Heart right ventricle (tissue), 16 donors: Measurements from ENCODE around the gene ADTRP. TPM values are rescaled to one million over a fixed set of nuclear protein-coding genes. Genes with fewer than 3 reads are reported as not detected.

Experiments
- ATAC-seq, 8 donors: fragments of 200-7000 bp; cut with Tn5 transposase; one replicate each; pipeline ENCODE4 v1.9.1; 2020; ENCODE audit warnings: mild to moderate bottlenecking in 8 of 8, moderate library complexity in 8 of 8, moderate number of reproducible peaks in 1 of 8
- DNase-seq, 2 donors: peaks; one replicate each; pipeline ENCODE4 v3.0.0-alpha.2; 2020
- H3K27ac ChIP-seq, 10 donors: fragments of 200-600 bp; sonication (generic) in 2 of 10; one replicate each; pipeline versions ENCODE4 v1.5.0 to v1.8.0; 2020 to 2022; ENCODE audit warnings: mild to moderate bottlenecking in 3 of 10
- H3K27me3 ChIP-seq, 7 donors: fragments of 200-600 bp; one replicate each; pipeline ENCODE4 v1.8.0; 2021 to 2022; ENCODE audit warnings: mild to moderate bottlenecking in 2 of 7
- H3K36me3 ChIP-seq, 9 donors: fragments of 200-600 bp; sonication (generic) in 1 of 9; one replicate each; pipeline versions ENCODE4 v1.5.0 to v1.8.0; 2020 to 2022; ENCODE audit warnings: mild to moderate bottlenecking in 2 of 9
- H3K4me1 ChIP-seq, 9 donors: fragments of 200-600 bp; sonication (generic) in 1 of 9; one replicate each; pipeline versions ENCODE4 v1.5.0 to v1.8.0; 2020 to 2022; ENCODE audit warnings: mild to moderate bottlenecking in 4 of 9
- H3K4me3 ChIP-seq, 10 donors: fragments of 200-600 bp; sonication (generic) in 2 of 10; one replicate each; pipeline versions ENCODE4 v1.5.0 to v1.8.0; 2020 to 2022; ENCODE audit warnings: mild to moderate bottlenecking in 7 of 10, moderate library complexity in 2 of 10
- H3K9me3 ChIP-seq, 11 donors: fragments of 200-600 bp in 10 of 11; sonication (generic) in 2 of 11; one replicate each; pipeline versions ENCODE4 v1.5.0 to v1.8.0; 2013 to 2022; ENCODE audit warnings: mild to moderate bottlenecking in 2 of 11, control low read depth in 1 of 11, moderate library complexity in 1 of 11
- CTCF ChIP-seq, 9 donors: fragments of 200-600 bp; sonication (generic) in 2 of 9; IDR thresholded peaks; one replicate each; pipeline versions ENCODE4 v1.5.0 to v1.8.0; 2021 to 2022; ENCODE audit warnings: antibody characterized with exemption in 9 of 9, mild to moderate bottlenecking in 5 of 9, moderate library complexity in 1 of 9
- WGBS, 2 donors: extraction: QIAGEN DNeasy Blood & Tissue Kit; methylation state at CpG; one replicate each; pipeline ENCODE4 v1.1.7; 2013; ENCODE audit warnings: inconsistent platforms in 1 of 2; 5-methylcytosine and 5-hydroxymethylcytosine counted together
- intact Hi-C, 10 donors: fragments of 100-400 bp; cut with DNase I; formaldehyde crosslinking; loops; one replicate each; pipeline versions ENCODE4 v1.11.1 to v1.14.2; 2022
- polyA plus RNA-seq, 2 donors: library from polyadenylated mRNA; stranded (reverse); fragments of 200-250 nt; gene quantifications; one replicate each; pipeline ENCODE4 v1.2.3, GENCODE V29; 2013
- total RNA-seq, 10 donors: library from RNA; stranded (reverse); fragmentation: NEBNext Ultra II Directional in 3 of 10; extraction: Animal tissue kit (Norgen Biotek cat#: 25700) in 3 of 10; gene quantifications; one replicate each; pipeline versions ENCODE4 v1.2.1 to v1.2.4, GENCODE V29; 2021 to 2023
- donor health status: Arrhythmogenic right ventricular cardiomyopathy.
- donor health status: ischemic (EF 13 %, LVEDD 7.1; RV severe dilation, severe dysfunction).
- donor health status: healthy with polysubstance abuse.
- donor health status: DM: no; HTN: yes; CAD: no.
- donor health status: DM: no; HTN: no; CAD: no.
- donor health status: ischemic (EF 25% LVEDD 6.9; RV normal size, moderate dysfunction).
- donor health status: ischemic (EF 25% LVEDD 5.7; RV mildly dilated, moderate dysfunction).
- donor health status: healthy.
- donor health status: DM: yes; HTN: yes; CAD: no.
- donor health status: Ischemic cardiomyopathy.
- donor health status: ischemic (EF 35%, LVEDD 5.7; RV mildly dilated, moderate dysfunction).
- donor health status: nonischemic (EF 11% LVEDD 7.7; RV severe dilation, severe dysfunction).
- donor health status: DM: yes; HTN: yes; CAD: no.
- donor health status: PGD.
- donor health status: ischemic (EF 29% LVEDD 5.4; RV normal size, mild dysfunction).
- donor health status: nonischemic (EF 23%, LVEDD 6.1; RV moderate dilation, normal function).

ADTRP gene
- total and polyA plus RNA-seq, 12 donors = 0.14 to 0.37 (median 0.24) TPM; not detected in 9

DNA sequence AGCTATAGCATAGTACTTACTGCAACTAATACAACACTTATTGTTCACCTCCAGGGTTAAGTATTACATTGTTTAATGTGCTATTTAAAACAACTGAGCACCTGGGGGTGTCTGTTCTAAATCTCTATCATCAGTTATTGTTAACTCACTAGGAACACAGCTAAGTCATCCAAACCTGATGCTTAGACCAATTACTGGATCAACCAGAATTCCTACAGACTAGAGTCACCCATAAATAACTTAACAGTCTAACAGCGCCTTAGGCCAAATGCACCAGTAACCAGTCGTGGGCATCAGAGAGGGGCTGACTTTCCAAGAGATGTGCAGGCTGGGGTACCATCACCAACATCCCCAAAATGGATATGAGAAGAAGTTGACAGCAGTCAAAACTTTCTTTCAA, 110.7 kb downstream of the ADTRP start:
- ATAC-seq = no peak

DNA sequence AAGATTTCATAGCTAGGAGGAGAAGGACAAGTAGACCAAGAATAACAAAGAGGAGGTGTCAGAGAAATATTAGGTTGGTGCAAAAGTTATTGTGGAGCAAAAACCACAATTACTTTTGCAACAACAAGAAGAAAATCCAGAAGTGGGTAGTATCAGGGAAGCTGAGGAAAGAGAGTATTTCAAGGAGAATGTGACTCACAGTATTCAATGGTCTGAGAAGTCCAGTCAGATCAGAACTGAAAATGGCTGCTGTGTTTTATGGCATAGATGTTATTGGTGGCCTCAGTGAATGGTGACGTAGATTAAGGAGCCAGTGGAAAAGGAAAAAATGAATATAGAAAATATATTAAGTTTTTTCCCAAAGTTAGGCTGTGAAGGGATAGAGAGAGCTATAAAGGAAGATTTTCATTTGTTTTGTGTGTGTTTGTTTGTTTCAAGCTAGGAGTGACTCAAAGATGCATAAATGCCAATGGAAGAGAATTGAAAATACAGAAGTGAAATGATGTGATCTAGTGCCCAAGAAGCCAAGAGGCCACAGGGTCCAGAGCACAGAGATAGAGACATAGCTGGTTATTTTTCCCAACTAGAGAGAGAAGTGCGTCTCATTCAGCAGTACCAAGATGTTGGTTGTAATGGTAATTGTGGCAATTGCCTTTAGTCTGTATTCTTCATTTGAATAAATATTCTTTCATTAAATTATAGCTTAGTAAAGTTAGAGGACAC, 112.8 kb downstream of the ADTRP start:
- Histone ChIP-seq H3K4me1 (no peaks in the 10 kb centered on the region), H3K27me3 (no peaks in the 10 kb centered on the region), H3K9me3 (peaks cover 0 to 7% (median 0%) of the 10 kb centered on the region in 11 donors), H3K27ac (no peak overlapping the region), H3K36me3 (no peaks in the 10 kb centered on the region), H3K4me3 (no peak overlapping the region)
- WGBS, 2 donors = 82 to 94% methylated on average over 2 of the region's 2 CpGs
- intact Hi-C loops = no loop called here
- no peak for ATAC-seq
- DNase-seq = no peak
- no peak for TF ChIP-seq CTCF (IDR thresholded peaks at IDR 0.05)

More for the DNA sequence above, 110.7 kb downstream of the ADTRP start:
- no peaks in the 10 kb centered on the region for H3K36me3 ChIP-seq
- no peaks in the 10 kb centered on the region for H3K27me3 ChIP-seq
- H3K9me3 ChIP-seq = peaks cover 0 to 14% (median 0%) of the 10 kb centered on the region in 11 donors
- 83 to 88% methylated on average over 2 of the region's 2 CpGs for WGBS, 2 donors
- DNase-seq = no peak
- TF ChIP-seq CTCF (IDR thresholded peaks at IDR 0.05) = no peak
- H3K4me3 ChIP-seq = no peak overlapping the region
- intact Hi-C loops = no loop called here
- no peak overlapping the region for H3K27ac ChIP-seq
- H3K4me1 ChIP-seq = no peaks in the 10 kb centered on the region

Other genes with a start within 250 kb of the ADTRP start
- 1 to 10 TPM; 3.3 to 5.3 (median 4.3) TPM for gene TMEM170B, start 241.1 kb downstream of the ADTRP start, total RNA-seq
- 1 to 10 TPM; 1.3 TPM for gene TMEM170B, start 241.1 kb downstream of the ADTRP start, polyA plus RNA-seq
- gene HIVEP1, start 233.5 kb upstream of the ADTRP start, total RNA-seq = 10 to 100 TPM; 10.3 to 20.9 (median 14.1) TPM
- gene HIVEP1, start 233.5 kb upstream of the ADTRP start, polyA plus RNA-seq = 1 to 10 TPM; 3.4 to 3.5 TPM